SK-N-SH (cell line): Measurements from ENCODE around the gene SFXN5. TPM values are rescaled to one million over a fixed set of nuclear protein-coding genes. Genes with fewer than 3 reads are reported as not detected.

ENCODE experiments used
- CTCF ChIA-PET: fragments of 300-600, 350-600 bp; formaldehyde crosslinking; extraction: SDS; loops from one replicate; lab custom pipeline; 2021; lab: Yijun Ruan, JAX
- POLR2A ChIA-PET: fragments of 350-600 bp; sonication (Branson Sonifier 250); formaldehyde crosslinking; extraction: SDS; loops from one replicate; lab custom pipeline; 2020; ENCODE audit warnings: antibody characterized with exemption, inconsistent platforms; lab: Yijun Ruan, JAX
- DNase-seq: peaks from one replicate; pipeline ENCODE4 v3.0.0; 2012
- H2AFZ ChIP-seq: fragments of 200-600 bp; sonication (generic); 2 replicates; pipeline ENCODE4 v1.8.1; 2016; ENCODE audit warnings: antibody characterized with exemption, mild to moderate bottlenecking, low read depth
- H3F3A ChIP-seq: fragments of 200-600 bp; sonication (generic); replicated peaks from 2 replicates; pipeline ENCODE3; 2016; ENCODE audit warnings: antibody characterized with exemption, mild to moderate bottlenecking; ENCODE audit not compliant: insufficient read depth
- H3K27ac ChIP-seq, 2 experiments: fragments of 200-500 bp in 1 of 2; fragments of 200-600 bp in 1 of 2; sonication (Bioruptor generic) in 1 of 2; sonication (generic), shearing (Covaris generic) in 1 of 2; 2 replicates each; pipeline versions ENCODE4 v1.5.1 to v1.6.1; 2014 to 2016; ENCODE audit warnings: low read depth in 2 of 2, inconsistent platforms in 1 of 2, low read length in 1 of 2, mild to moderate bottlenecking in 1 of 2, mixed read lengths in 1 of 2
- H3K27me3 ChIP-seq: fragments of 200-600 bp; sonication (generic), shearing (Covaris generic); 2 replicates; pipeline ENCODE4 v1.6.1; 2016; ENCODE audit warnings: mixed run types; ENCODE audit not compliant: insufficient read depth
- H3K36me3 ChIP-seq, 2 experiments: fragments of 200-500 bp in 1 of 2; fragments of 200-600 bp in 1 of 2; sonication (Bioruptor generic) in 1 of 2; sonication (generic) in 1 of 2; replicated peaks in 1 of 2; 2 replicates each; pipeline versions ENCODE3 to v1.5.1; 2014 to 2016; ENCODE audit warnings: low read length in 1 of 2, mild to moderate bottlenecking in 1 of 2; ENCODE audit not compliant: insufficient read depth in 2 of 2, control insufficient read depth in 1 of 2
- H3K4me1 ChIP-seq, 2 experiments: fragments of 200-500 bp in 1 of 2; fragments of 200-600 bp in 1 of 2; sonication (Bioruptor generic) in 1 of 2; sonication (generic), shearing (Covaris generic) in 1 of 2; 2 replicates each; pipeline versions ENCODE4 v1.5.1 to v1.6.1; 2014 to 2016; ENCODE audit warnings: low read depth in 1 of 2, low read length in 1 of 2, mixed run types in 1 of 2; ENCODE audit not compliant: insufficient read depth in 2 of 2, control insufficient read depth in 1 of 2
- H3K4me2 ChIP-seq: fragments of 200-600 bp; sonication (generic), shearing (Covaris generic); 2 replicates; pipeline ENCODE4 v1.6.1; 2017; ENCODE audit warnings: mixed run types
- H3K4me3 ChIP-seq, 2 experiments: fragments of 200-500 bp in 1 of 2; fragments of 200-600 bp in 1 of 2; sonication (Bioruptor generic) in 1 of 2; sonication (generic), shearing (Covaris generic) in 1 of 2; 2 replicates each; pipeline versions ENCODE4 v1.5.1 to v1.8.1; 2014 to 2016; ENCODE audit warnings: low read depth in 2 of 2, inconsistent platforms in 1 of 2, low read length in 1 of 2, mild to moderate bottlenecking in 1 of 2, mixed read lengths in 1 of 2, moderate library complexity in 1 of 2
- H3K79me2 ChIP-seq: fragments of 200-600 bp; sonication (generic); 2 replicates; pipeline ENCODE4 v1.8.1; 2017; ENCODE audit warnings: mild to moderate bottlenecking; ENCODE audit not compliant: insufficient read depth
- H3K9ac ChIP-seq: fragments of 200-600 bp; sonication (generic); 2 replicates; pipeline ENCODE4 v1.6.1; 2017; ENCODE audit warnings: mixed run types
- H3K9me2 ChIP-seq: fragments of 200-600 bp; sonication (generic); 2 replicates; pipeline ENCODE4 v1.6.1; 2017; ENCODE audit warnings: mixed run types
- H3K9me3 ChIP-seq: fragments of 200-600 bp; sonication (generic); 2 replicates; pipeline ENCODE4 v1.6.1; 2017; ENCODE audit warnings: mixed run types, mild to moderate bottlenecking, moderate library complexity
- H4K20me1 ChIP-seq: fragments of 200-600 bp; sonication (generic); 2 replicates; pipeline ENCODE4 v1.6.1; 2017; ENCODE audit warnings: mild to moderate bottlenecking, mixed run types; ENCODE audit not compliant: insufficient read depth
- CHD2 ChIP-seq: fragments of 150-350 bp; IDR thresholded peaks from 2 replicates; pipeline ENCODE4 v1.6.1; 2018; ENCODE audit warnings: low read length; ENCODE audit not compliant: partially characterized antibody
- CTCF ChIP-seq: fragments of 200-600 bp; sonication (generic); IDR thresholded peaks from 2 replicates; pipeline ENCODE4 v1.6.1; 2017; ENCODE audit warnings: antibody characterized with exemption, mild to moderate bottlenecking, moderate library complexity
- EP300 ChIP-seq, 2 experiments: IDR thresholded peaks; 2 replicates each; pipeline versions ENCODE4 v1.4.0 to v1.6.1; 2012; ENCODE audit warnings: borderline replicate concordance in 1 of 2, low read depth in 1 of 2, low read length in 1 of 2
- FOSL2 ChIP-seq: IDR thresholded peaks from 2 replicates; pipeline ENCODE4 v1.4.0; 2012; ENCODE audit warnings: low read depth, mild to moderate bottlenecking, moderate library complexity, borderline replicate concordance
- FOXM1 ChIP-seq: IDR thresholded peaks from 2 replicates; pipeline ENCODE4 v1.4.0; 2012; ENCODE audit warnings: low read depth, mild to moderate bottlenecking
- GABPA ChIP-seq: IDR thresholded peaks from 2 replicates; pipeline ENCODE4 v1.4.0; 2012; ENCODE audit warnings: low read depth, mild to moderate bottlenecking
- JUND ChIP-seq: IDR thresholded peaks from 2 replicates; pipeline ENCODE4 v1.4.0; 2012
- MAX ChIP-seq: IDR thresholded peaks from 2 replicates; pipeline ENCODE4 v1.4.0; 2012; ENCODE audit warnings: low read depth
- MXI1 ChIP-seq: IDR thresholded peaks from 2 replicates; pipeline ENCODE4 v1.6.1; 2012; ENCODE audit warnings: mild to moderate bottlenecking, low read depth, low read length, improper control_type of control experiment
- NFIC ChIP-seq: IDR thresholded peaks from 2 replicates; pipeline ENCODE4 v1.4.0; 2012; ENCODE audit warnings: borderline replicate concordance
- RAD21 ChIP-seq: IDR thresholded peaks from 2 replicates; pipeline ENCODE4 v1.6.1; 2012; ENCODE audit warnings: mild to moderate bottlenecking, low read length
- RFX5 ChIP-seq: IDR thresholded peaks from 2 replicates; pipeline ENCODE4 v1.6.1; 2012; ENCODE audit warnings: mild to moderate bottlenecking, improper control_type of control experiment, low read length
- RXRA ChIP-seq: IDR thresholded peaks from 2 replicates; pipeline ENCODE4 v1.4.0; 2012; ENCODE audit warnings: low read depth, mild to moderate bottlenecking, borderline replicate concordance
- SIN3A ChIP-seq: IDR thresholded peaks from 2 replicates; pipeline ENCODE4 v1.6.1; 2012; ENCODE audit warnings: low read depth, mild to moderate bottlenecking, low read length, moderate library complexity, borderline replicate concordance
- SMC3 ChIP-seq: IDR thresholded peaks from 2 replicates; pipeline ENCODE4 v1.6.1; 2012; ENCODE audit warnings: low read depth, low read length, improper control_type of control experiment
- TAF1 ChIP-seq: IDR thresholded peaks from 2 replicates; pipeline ENCODE4 v1.6.1; 2012; ENCODE audit warnings: low read depth, mild to moderate bottlenecking, low read length, moderate library complexity, borderline replicate concordance
- TCF12 ChIP-seq: IDR thresholded peaks from 2 replicates; pipeline ENCODE4 v1.4.0; 2012
- TEAD4 ChIP-seq: IDR thresholded peaks from 2 replicates; pipeline ENCODE4 v1.4.0; 2012; ENCODE audit warnings: mild to moderate bottlenecking, borderline replicate concordance; ENCODE audit not compliant: insufficient read depth
- YY1 ChIP-seq: IDR thresholded peaks from 2 replicates; pipeline ENCODE4 v1.4.0; 2012; ENCODE audit warnings: low read depth, mild to moderate bottlenecking
- WGBS: methylation state at CpG from one replicate; pipeline ENCODE4 v1.1.6; 2017; ENCODE audit warnings: low lambda C conversion rate; 5-methylcytosine and 5-hydroxymethylcytosine counted together
- polyA plus RNA-seq, 3 experiments: library from polyadenylated mRNA; depleted of rRNA; stranded (reverse); fragments of >200 nt; gene quantifications; 2 replicates each; pipeline ENCODE4 v1.2.3, GENCODE V29; 2012
- TF ChIP-seq, protein P1 (sequence below): IDR thresholded peaks from 2 replicates; pipeline ENCODE4 v1.6.1; 2012; ENCODE audit warnings: mild to moderate bottlenecking, low read depth, low read length, moderate library complexity
- TF ChIP-seq, protein P2 (sequence below): fragments of 150-350 bp; IDR thresholded peaks from 2 replicates; pipeline ENCODE4 v1.6.1; 2017; ENCODE audit warnings: antibody characterized with exemption, low read length, low read depth, borderline replicate concordance

SFXN5 gene
- polyA plus RNA-seq, 1 of the 3 experiments (the other 2 are of a cell fraction), result 9.9 TPM

- TF ChIP-seq CTCF, result no peak
- TF ChIP-seq SMC3, result no peak
- TF ChIP-seq CHD2, result no peak
- no peak for TF ChIP-seq TEAD4
- TF ChIP-seq, all 33 proteins: peak for 0
Observed at GRCh38 chr2:73088211-73088610, 16.7 kb upstream of the SFXN5 start (continued).

- Histone ChIP-seq H3K4me3 (no peak overlapping the region), H3K9me2 (no peaks in the 10 kb centered on the region), H3K4me1 (peaks cover 9 to 33% of the 10 kb centered on the region in 2 experiments; a peak in 2 of 4 replicates), H3K36me3 (peaks cover 0 to 29% of the 10 kb centered on the region in 2 experiments), H2AFZ (no peak overlapping the region), H4K20me1 (peaks cover 54% of the 10 kb centered on the region), H3F3A (peaks cover 13% of the 10 kb centered on the region), H3K4me2 (peak overlapping the region; percentile 65; the same call in 1 of the 2 replicates), H3K27me3 (no peaks in the 10 kb centered on the region), H3K9ac (no peak overlapping the region), H3K27ac (no peak overlapping the region), H3K9me3 (no peaks in the 10 kb centered on the region), H3K79me2 (peaks cover 96% of the 10 kb centered on the region)
- TF ChIP-seq MXI1 (no peak), SIN3A (no peak), FOXM1 (no peak), GABPA (no peak), JUND (no peak), TEAD4 (no peak), RAD21 (no peak), EP300 (IDR thresholded peaks at IDR 0.05; ENCODE audit: borderline replicate concordance in 1 of 2, low read depth in 1 of 2, low read length in 1 of 2) (no peak), MAX (no peak), YY1 (no peak), FOSL2 (no peak), RFX5 (no peak), NFIC (no peak), TCF12 (no peak), CHD2 (no peak), TAF1 (no peak), CTCF (no peak), RXRA (no peak)
- TF ChIP-seq, protein P1, sequence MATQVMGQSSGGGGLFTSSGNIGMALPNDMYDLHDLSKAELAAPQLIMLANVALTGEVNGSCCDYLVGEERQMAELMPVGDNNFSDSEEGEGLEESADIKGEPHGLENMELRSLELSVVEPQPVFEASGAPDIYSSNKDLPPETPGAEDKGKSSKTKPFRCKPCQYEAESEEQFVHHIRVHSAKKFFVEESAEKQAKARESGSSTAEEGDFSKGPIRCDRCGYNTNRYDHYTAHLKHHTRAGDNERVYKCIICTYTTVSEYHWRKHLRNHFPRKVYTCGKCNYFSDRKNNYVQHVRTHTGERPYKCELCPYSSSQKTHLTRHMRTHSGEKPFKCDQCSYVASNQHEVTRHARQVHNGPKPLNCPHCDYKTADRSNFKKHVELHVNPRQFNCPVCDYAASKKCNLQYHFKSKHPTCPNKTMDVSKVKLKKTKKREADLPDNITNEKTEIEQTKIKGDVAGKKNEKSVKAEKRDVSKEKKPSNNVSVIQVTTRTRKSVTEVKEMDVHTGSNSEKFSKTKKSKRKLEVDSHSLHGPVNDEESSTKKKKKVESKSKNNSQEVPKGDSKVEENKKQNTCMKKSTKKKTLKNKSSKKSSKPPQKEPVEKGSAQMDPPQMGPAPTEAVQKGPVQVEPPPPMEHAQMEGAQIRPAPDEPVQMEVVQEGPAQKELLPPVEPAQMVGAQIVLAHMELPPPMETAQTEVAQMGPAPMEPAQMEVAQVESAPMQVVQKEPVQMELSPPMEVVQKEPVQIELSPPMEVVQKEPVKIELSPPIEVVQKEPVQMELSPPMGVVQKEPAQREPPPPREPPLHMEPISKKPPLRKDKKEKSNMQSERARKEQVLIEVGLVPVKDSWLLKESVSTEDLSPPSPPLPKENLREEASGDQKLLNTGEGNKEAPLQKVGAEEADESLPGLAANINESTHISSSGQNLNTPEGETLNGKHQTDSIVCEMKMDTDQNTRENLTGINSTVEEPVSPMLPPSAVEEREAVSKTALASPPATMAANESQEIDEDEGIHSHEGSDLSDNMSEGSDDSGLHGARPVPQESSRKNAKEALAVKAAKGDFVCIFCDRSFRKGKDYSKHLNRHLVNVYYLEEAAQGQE, result no peak
- TF ChIP-seq, protein P2, sequence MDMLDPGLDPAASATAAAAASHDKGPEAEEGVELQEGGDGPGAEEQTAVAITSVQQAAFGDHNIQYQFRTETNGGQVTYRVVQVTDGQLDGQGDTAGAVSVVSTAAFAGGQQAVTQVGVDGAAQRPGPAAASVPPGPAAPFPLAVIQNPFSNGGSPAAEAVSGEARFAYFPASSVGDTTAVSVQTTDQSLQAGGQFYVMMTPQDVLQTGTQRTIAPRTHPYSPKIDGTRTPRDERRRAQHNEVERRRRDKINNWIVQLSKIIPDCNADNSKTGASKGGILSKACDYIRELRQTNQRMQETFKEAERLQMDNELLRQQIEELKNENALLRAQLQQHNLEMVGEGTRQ, result no peak
- WGBS, result 81% methylated on average over 4 of the region's 4 CpGs
- ChIA-PET POLR2A (no interaction called here), CTCF (interaction anchor here (1.1 to 21.6 kb wide), 9 partner anchors 8 to 195 kb away, joined by 3 to 267 read pairs (median 43); partner anchors contain the start of gene RAB11FIP5)
- no peak for DNase-seq
Observed at GRCh38 chr2:73087311-73087710, 15.8 kb upstream of the SFXN5 start.
